Adrenal gland (tissue), 12 donors: ENCODE results near the gene CACHD1. TPM values are rescaled to one million over a fixed set of nuclear protein-coding genes. Genes with fewer than 3 reads are reported as not detected.

Source experiments
- DNase-seq, 7 donors: peaks; one replicate each; pipeline ENCODE4 v3.0.0-alpha.2; 2019 to 2020
- H3K27ac ChIP-seq, 5 donors: fragments of 200-600 bp; sonication (generic) in 4 of 5; 1 replicate in 3 of 5; 2 replicates in 2 of 5; pipeline versions ENCODE4 v1.5.1 to v1.8.0; 2016 to 2020; ENCODE audit warnings: mild to moderate bottlenecking in 1 of 5
- H3K27me3 ChIP-seq: fragments of 200-600 bp; 2 replicates; pipeline ENCODE4 v1.8.0; 2021
- H3K36me3 ChIP-seq, 2 donors: fragments of 200-600 bp; replicated peaks in 1 of 2; 1 replicate in 1 of 2; 2 replicates in 1 of 2; pipeline versions ENCODE4 v1.5.1 to v1.8.0; 2018 to 2022
- H3K4me1 ChIP-seq, 2 donors: fragments of 200-600 bp; replicated peaks in 1 of 2; 1 replicate in 1 of 2; 2 replicates in 1 of 2; pipeline versions ENCODE4 v1.5.1 to v1.8.0; 2018 to 2021
- H3K4me3 ChIP-seq, 4 donors: fragments of 200-600 bp; sonication (generic) in 3 of 4; one replicate each; pipeline ENCODE4 v1.5.1; 2016 to 2018
- H3K9me3 ChIP-seq, 3 donors: fragments of 200-600 bp; sonication (generic) in 1 of 3; replicated peaks in 1 of 3; 1 replicate in 2 of 3; 2 replicates in 1 of 3; pipeline versions ENCODE4 v1.5.1 to v1.8.0; 2016 to 2021
- POLR2A ChIP-seq, 2 donors: fragments of 450-650 bp; IDR thresholded peaks; one replicate each; pipeline ENCODE4 v1.6.1; 2017; ENCODE audit warnings: antibody characterized with exemption in 2 of 2, mild to moderate bottlenecking in 2 of 2, moderate library complexity in 1 of 2
- WGBS, 4 donors: extraction: QIAGEN DNeasy Blood & Tissue Kit in 2 of 4; methylation state at CpG; one replicate each; pipeline versions ENCODE4 v1.1.5 to v1.1.7; 2013 to 2017; 5-methylcytosine and 5-hydroxymethylcytosine counted together
- intact Hi-C, 2 donors: fragments of 100-400 bp; cut with DNase I; formaldehyde crosslinking; loops; one replicate each; pipeline versions ENCODE4 v1.14.1 to v1.15.0; 2022 to 2023
- polyA plus RNA-seq, 3 donors: library from polyadenylated mRNA; stranded (reverse); fragments of 200-250 nt in 2 of 3; fragments of 350-450 nt in 1 of 3; fragmentation: Illumina TruSeq in 1 of 3; extraction: RNeasy Lipid Tissue Mini Kit (QIAGEN cat#74804) in 1 of 3; gene quantifications; one replicate each; pipeline ENCODE4 v1.2.3, GENCODE V29; 2013 to 2014
- total RNA-seq, 9 donors: library from RNA; depleted of rRNA in 4 of 9; stranded (reverse); fragments of >200 nt in 4 of 9; fragments of 120-200 nt in 1 of 9; fragmentation: NEBNext Ultra II Directional in 1 of 9; extraction: Animal tissue kit (Norgen Biotek cat#: 25700) in 1 of 9; gene quantifications; one replicate each; pipeline versions ENCODE4 v1.1.0 to v1.2.4, GENCODE V29; 2013 to 2023
- TF ChIP-seq, protein P1 (sequence below), 6 experiments: fragments of 450-650 bp in 4 of 6; fragments of 200-600 bp in 2 of 6; sonication (generic) in 1 of 6; IDR thresholded peaks; 1 replicate in 5 of 6; 2 replicates in 1 of 6; pipeline versions ENCODE4 v1.5.1 to v1.8.0; 2016 to 2021; ENCODE audit warnings: antibody characterized with exemption in 6 of 6, mild to moderate bottlenecking in 2 of 6, moderate library complexity in 1 of 6
- donor health status: healthy with polysubstance abuse.
- donor health status: Bipolar disorder and iron deficiency.
- donor health status: DM: yes; HTN: yes; CAD: no.
- donor health status: DM: no; HTN: no; CAD: no.
- donor health status: DM: no; HTN: no; CAD: no.
- donor health status: DM: yes; HTN: yes; CAD: no.

CACHD1 gene
- total and polyA plus RNA-seq, 12 donors, result 14.8 to 43.1 (median 24.0) TPM

DNA sequence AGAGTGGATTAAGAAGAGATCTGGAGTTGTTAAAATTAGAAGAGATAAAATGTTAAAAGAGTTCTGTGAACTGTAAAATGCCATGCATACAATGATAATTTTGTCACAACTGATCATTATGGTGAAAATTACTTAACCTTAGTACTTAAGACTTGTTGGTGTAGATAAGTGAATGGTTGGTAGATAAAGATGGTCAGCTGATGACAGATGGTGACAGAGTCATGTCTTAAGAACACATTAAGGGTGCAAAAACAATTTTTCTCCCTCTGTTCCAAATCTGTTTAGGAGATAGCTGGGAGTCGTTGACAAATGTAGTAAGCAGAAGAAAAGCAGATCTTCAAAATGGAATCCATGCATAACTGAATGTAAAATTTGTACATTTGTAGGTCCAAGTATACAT, 18.5 kb upstream of the CACHD1 start:
- Histone ChIP-seq H3K27me3 (no peaks in the 10 kb centered on the region), H3K4me1 (no peaks in the 10 kb centered on the region), H3K9me3 (no peaks in the 10 kb centered on the region), H3K4me3 (no peak overlapping the region), H3K36me3 (no peaks in the 10 kb centered on the region), H3K27ac (no peak overlapping the region)
- 75 to 88% (median 83%) methylated on average over 1 of the region's 1 CpG for whole genome bisulfite sequencing, 4 donors
- intact Hi-C loops, result no loop called here
- DNase-seq, result no peak
- TF ChIP-seq POLR2A (IDR thresholded peaks at IDR 0.05), result no peak
- TF ChIP-seq, protein P1, sequence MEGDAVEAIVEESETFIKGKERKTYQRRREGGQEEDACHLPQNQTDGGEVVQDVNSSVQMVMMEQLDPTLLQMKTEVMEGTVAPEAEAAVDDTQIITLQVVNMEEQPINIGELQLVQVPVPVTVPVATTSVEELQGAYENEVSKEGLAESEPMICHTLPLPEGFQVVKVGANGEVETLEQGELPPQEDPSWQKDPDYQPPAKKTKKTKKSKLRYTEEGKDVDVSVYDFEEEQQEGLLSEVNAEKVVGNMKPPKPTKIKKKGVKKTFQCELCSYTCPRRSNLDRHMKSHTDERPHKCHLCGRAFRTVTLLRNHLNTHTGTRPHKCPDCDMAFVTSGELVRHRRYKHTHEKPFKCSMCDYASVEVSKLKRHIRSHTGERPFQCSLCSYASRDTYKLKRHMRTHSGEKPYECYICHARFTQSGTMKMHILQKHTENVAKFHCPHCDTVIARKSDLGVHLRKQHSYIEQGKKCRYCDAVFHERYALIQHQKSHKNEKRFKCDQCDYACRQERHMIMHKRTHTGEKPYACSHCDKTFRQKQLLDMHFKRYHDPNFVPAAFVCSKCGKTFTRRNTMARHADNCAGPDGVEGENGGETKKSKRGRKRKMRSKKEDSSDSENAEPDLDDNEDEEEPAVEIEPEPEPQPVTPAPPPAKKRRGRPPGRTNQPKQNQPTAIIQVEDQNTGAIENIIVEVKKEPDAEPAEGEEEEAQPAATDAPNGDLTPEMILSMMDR (IDR thresholded peaks at IDR 0.05), result no peak

DNA sequence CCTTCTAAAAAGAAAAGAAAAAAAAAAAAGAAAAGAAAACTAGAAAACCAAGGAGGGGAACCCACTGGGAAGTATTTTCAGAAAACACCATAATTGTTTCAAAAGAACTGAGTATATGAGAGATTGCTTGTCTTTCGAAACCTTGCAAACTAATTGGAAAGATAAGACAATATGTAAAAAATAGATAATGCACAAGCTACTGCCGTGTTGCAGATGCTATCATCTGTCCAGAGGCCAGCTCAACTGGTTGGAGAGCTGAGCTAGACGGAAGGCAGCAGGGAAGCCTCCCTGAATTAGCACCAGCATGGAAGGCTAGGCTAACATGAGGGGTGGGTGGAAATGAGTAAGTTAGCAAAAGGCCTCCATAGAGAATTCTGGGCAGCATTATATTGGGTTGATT, 16.2 kb upstream of the CACHD1 start:
- 71 to 81% (median 76%) methylated on average over 3 of the region's 3 CpGs for WGBS, 4 donors
- no peaks in the 10 kb centered on the region for H3K27me3 ChIP-seq
- H3K4me3 ChIP-seq, result no peak overlapping the region
- TF ChIP-seq POLR2A (IDR thresholded peaks at IDR 0.05), result no peak
- TF ChIP-seq, protein P1 (IDR thresholded peaks at IDR 0.05), result no peak
- no peaks in the 10 kb centered on the region for H3K4me1 ChIP-seq
- H3K36me3 ChIP-seq, result no peaks in the 10 kb centered on the region
- no peaks in the 10 kb centered on the region for H3K9me3 ChIP-seq
- no peak overlapping the region for H3K27ac ChIP-seq
- no peak for DNase-seq
- intact Hi-C loops, result no loop called here

DNA sequence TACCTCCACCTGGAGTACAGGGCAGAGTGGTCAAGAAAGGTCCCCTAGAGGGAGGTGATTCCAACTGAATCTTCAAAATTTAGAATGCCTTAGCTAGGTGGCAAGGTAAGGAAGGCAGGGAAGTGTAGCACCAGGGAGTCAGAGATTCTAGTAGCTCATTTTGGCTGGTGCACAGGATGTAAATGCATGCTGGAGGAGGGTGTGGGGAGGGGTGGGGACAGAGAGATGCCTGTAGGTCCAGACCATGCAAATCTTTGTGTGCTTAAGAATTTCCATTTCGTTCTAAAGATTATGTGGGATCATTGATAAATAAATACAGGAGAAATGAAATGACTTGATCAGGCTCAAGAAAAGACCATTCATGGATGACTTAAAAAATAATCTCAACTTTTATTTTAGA, 11.0 kb upstream of the CACHD1 start:
- TF ChIP-seq POLR2A (IDR thresholded peaks at IDR 0.05), result no peak
- TF ChIP-seq, protein P1 (IDR thresholded peaks at IDR 0.05), result no peak
- DNase-seq, result no peak
- H3K4me1 ChIP-seq, result no peaks in the 10 kb centered on the region
- no peak overlapping the region for H3K4me3 ChIP-seq
- no peaks in the 10 kb centered on the region for H3K9me3 ChIP-seq
- WGBS, 4 donors, result 86 to 94% (median 90%) methylated on average over 1 of the region's 1 CpG
- intact Hi-C loops, result no loop called here
- H3K27ac ChIP-seq, result no peak overlapping the region
- H3K27me3 ChIP-seq, result no peaks in the 10 kb centered on the region
- H3K36me3 ChIP-seq, result no peaks in the 10 kb centered on the region

DNA sequence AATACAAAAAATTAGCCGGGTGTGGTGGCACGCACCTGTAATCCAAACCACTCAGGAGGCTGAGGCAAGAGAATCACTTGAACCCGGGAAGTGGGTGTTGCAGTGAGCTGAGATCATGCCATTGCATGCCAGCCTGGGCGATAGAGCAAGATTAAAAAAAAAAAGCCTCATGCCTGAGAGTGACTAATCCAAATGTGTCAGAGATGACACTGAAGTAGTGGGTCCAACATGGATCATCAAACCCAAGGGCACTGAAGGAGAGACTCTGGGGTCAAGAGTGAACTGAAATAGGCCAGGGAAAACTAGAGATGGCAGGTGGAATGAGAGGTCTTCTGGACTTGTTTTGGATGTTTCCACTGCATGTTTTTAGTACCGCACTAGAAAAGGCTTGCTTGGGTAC, 10.2 kb upstream of the CACHD1 start:
- H3K4me1 ChIP-seq, result no peaks in the 10 kb centered on the region
- H3K4me3 ChIP-seq, result no peak overlapping the region
- no peaks in the 10 kb centered on the region for H3K27me3 ChIP-seq
- H3K9me3 ChIP-seq, result no peaks in the 10 kb centered on the region
- intact Hi-C loops, result no loop called here
- H3K27ac ChIP-seq, result no peak overlapping the region
- 83 to 88% (median 85%) methylated on average over 5 of the region's 5 CpGs for WGBS, 4 donors
- H3K36me3 ChIP-seq, result no peaks in the 10 kb centered on the region
- TF ChIP-seq POLR2A (IDR thresholded peaks at IDR 0.05), result no peak
- TF ChIP-seq, protein P1 (IDR thresholded peaks at IDR 0.05), result no peak
- no peak for DNase-seq
